Endothelial cell of umbilical vein (primary cell): ENCODE results near the gene APPL2. TPM values are rescaled to one million over a fixed set of nuclear protein-coding genes. Genes with fewer than 3 reads are reported as not detected.

Source experiments
- BruUV-seq: library from RNA; stranded (reverse); fragments of 400-500 nt; replicated peaks from 2 replicates; lab custom pipeline; 2021; lab: Mats Ljungman, UMichigan
- CTCF ChIA-PET: fragments of 300-600, 350-600 bp; sonication (Branson Sonifier 250); formaldehyde crosslinking; loops from one replicate; lab custom pipeline; 2021; ENCODE audit warnings: antibody characterized with exemption, inconsistent platforms; lab: Charles Lee
- POLR2A ChIA-PET: fragments of 300-600, 350-600 bp; sonication (Branson Sonifier 250); formaldehyde crosslinking; loops from one replicate; lab custom pipeline; 2021; ENCODE audit warnings: antibody characterized with exemption, inconsistent platforms; lab: Charles Lee
- DNase-seq: peaks from one replicate; pipeline ENCODE4 v3.0.0-alpha.2; 2011; ENCODE audit warnings: low read depth, low spot score
- FAIRE-seq: peaks from 2 replicates; lab custom pipeline; 2011; peaks lifted over from hg19 to GRCh38; lab: Jason Lieb, UNC
- H2AFZ ChIP-seq: 2 replicates; pipeline ENCODE4 v1.6.0; 2012; ENCODE audit warnings: low read depth, low read length, control low read depth, inconsistent platforms
- H3K27ac ChIP-seq: 2 replicates; pipeline ENCODE4 v1.5.1; 2011; ENCODE audit warnings: low read depth, mild to moderate bottlenecking, control low read depth, low read length, moderate library complexity; ENCODE audit not compliant: insufficient read depth
- H3K27me3 ChIP-seq, 2 experiments: 2 replicates each; pipeline versions ENCODE4 v1.6.0 to v1.6.1; 2011; ENCODE audit warnings: low read length in 2 of 2, mixed read lengths in 1 of 2; ENCODE audit not compliant: control insufficient read depth in 2 of 2, insufficient read depth in 2 of 2
- H3K36me3 ChIP-seq, 2 experiments: 2 replicates in 1 of 2; 3 replicates in 1 of 2; pipeline ENCODE4 v1.5.1; 2011; ENCODE audit warnings: low read length in 2 of 2, mild to moderate bottlenecking in 1 of 2, moderate library complexity in 1 of 2; ENCODE audit not compliant: control insufficient read depth in 2 of 2, insufficient read depth in 2 of 2; ENCODE audit errors: extremely low read depth in 1 of 2
- H3K4me1 ChIP-seq: 3 replicates; pipeline ENCODE4 v1.5.1; 2011; ENCODE audit warnings: mild to moderate bottlenecking, low read length; ENCODE audit not compliant: control insufficient read depth, insufficient read depth; ENCODE audit errors: extremely low read depth
- H3K4me2 ChIP-seq: 2 replicates; pipeline ENCODE4 v1.6.1; 2011; ENCODE audit warnings: low read length, control low read depth, mixed read lengths; ENCODE audit not compliant: insufficient read depth
- H3K4me3 ChIP-seq, 3 experiments: fragments of 200-600 bp in 1 of 3; sonication (generic), shearing (Covaris generic) in 1 of 3; replicated peaks in 1 of 3; 2 replicates each; pipeline ENCODE4 v1.5.1; 2011 to 2016; ENCODE audit warnings: control low read depth in 3 of 3, low read length in 3 of 3, mild to moderate bottlenecking in 2 of 3, inconsistent platforms in 1 of 3, low read depth in 1 of 3, moderate library complexity in 1 of 3; ENCODE audit not compliant: insufficient read depth in 1 of 3
- H3K79me2 ChIP-seq: 2 replicates; pipeline ENCODE4 v1.6.0; 2012; ENCODE audit warnings: low read length, inconsistent platforms; ENCODE audit not compliant: control insufficient read depth, insufficient read depth
- H3K9ac ChIP-seq: replicated peaks from 2 replicates; pipeline ENCODE3; 2011; ENCODE audit warnings: low read length, control low read depth; ENCODE audit not compliant: insufficient read depth; ENCODE audit errors: extremely low read depth
- H3K9me1 ChIP-seq: replicated peaks from 3 replicates; pipeline ENCODE4 v1.6.0; 2011; ENCODE audit warnings: mild to moderate bottlenecking, low read length; ENCODE audit not compliant: control insufficient read depth, insufficient read depth; ENCODE audit errors: extremely low read depth
- H3K9me3 ChIP-seq: replicated peaks from 2 replicates; pipeline ENCODE4 v1.5.1; 2012; ENCODE audit warnings: low read length, inconsistent platforms; ENCODE audit not compliant: control insufficient read depth, insufficient read depth
- H4K20me1 ChIP-seq: replicated peaks from 2 replicates; pipeline ENCODE3; 2011; ENCODE audit warnings: mild to moderate bottlenecking, low read length; ENCODE audit not compliant: control insufficient read depth, insufficient read depth; ENCODE audit errors: extremely low read depth
- CTCF ChIP-seq, 2 donors: IDR thresholded peaks; 1 replicate in 1 of 2; 2 replicates in 1 of 2; pipeline ENCODE4 v1.5.1; 2011; ENCODE audit warnings: low read length in 2 of 2, mild to moderate bottlenecking in 2 of 2, moderate library complexity in 2 of 2, control low read depth in 1 of 2, inconsistent platforms in 1 of 2, low read depth in 1 of 2; ENCODE audit not compliant: insufficient read depth in 1 of 2; ENCODE audit errors: extremely low read depth in 1 of 2
- EZH2 ChIP-seq: IDR thresholded peaks from 2 replicates; pipeline ENCODE4 v1.6.1; 2012; ENCODE audit warnings: borderline replicate concordance, low read depth, mild to moderate bottlenecking, moderate library complexity, low read length, inconsistent platforms; ENCODE audit not compliant: severe bottlenecking
- FOS ChIP-seq: IDR thresholded peaks from 2 replicates; pipeline ENCODE4 v1.6.1; 2011; ENCODE audit warnings: mild to moderate bottlenecking, low read length, moderate library complexity, borderline replicate concordance; ENCODE audit not compliant: insufficient read depth
- GATA2 ChIP-seq: IDR thresholded peaks from 2 replicates; pipeline ENCODE4 v1.7.0; 2011; ENCODE audit warnings: low read depth, mild to moderate bottlenecking, moderate library complexity, mixed read lengths, low read length; ENCODE audit not compliant: insufficient read length, insufficient read depth
- JUN ChIP-seq: IDR thresholded peaks from 2 replicates; pipeline ENCODE4 v1.6.1; 2011; ENCODE audit warnings: borderline replicate concordance, low read depth; ENCODE audit not compliant: insufficient read length, insufficient read depth
- MYC ChIP-seq: IDR thresholded peaks from one replicate; pipeline ENCODE4 v1.6.1; 2011; ENCODE audit warnings: mild to moderate bottlenecking, low read depth, low read length
- POLR2A ChIP-seq: IDR thresholded peaks from 2 replicates; pipeline ENCODE4 v1.6.1; 2012; ENCODE audit warnings: low read depth, mild to moderate bottlenecking, control low read depth, low read length
- POLR2AphosphoS5 ChIP-seq: IDR thresholded peaks from 2 replicates; pipeline ENCODE4 v1.6.1; 2012; ENCODE audit warnings: low read depth, mild to moderate bottlenecking, control low read depth, low read length, moderate library complexity; ENCODE audit not compliant: insufficient read depth
- dilution Hi-C: fragments of 300-500 bp; cut with MboI; formaldehyde crosslinking; loops from one replicate; pipeline ENCODE4 v1.15.0; 2019; ENCODE audit warnings: low sequenced_read_pairs; ENCODE audit not compliant: extremely low pct_ligation_motif_present
- intact Hi-C: fragments of 100-400 bp; cut with micrococcal nuclease; formaldehyde crosslinking; loops from one replicate; pipeline ENCODE4 v1.10.0; 2022
- polyA plus RNA-seq, 4 experiments: library from polyadenylated mRNA; depleted of rRNA in 3 of 4; stranded (reverse) in 3 of 4; unstranded in 1 of 4; fragments of >200 nt; gene quantifications; 2 replicates each; pipeline versions ENCODE4 v1.2.1 to v1.2.3, GENCODE V29; 2011 to 2012; ENCODE audit warnings: missing spikeins in 1 of 4
- total RNA-seq: library from RNA; stranded (reverse); gene quantifications from 2 replicates; pipeline ENCODE4 v1.2.3, GENCODE V29; 2021
- TF ChIP-seq, protein P1 (sequence below): IDR thresholded peaks from 2 replicates; pipeline ENCODE4 v1.6.1; 2011; ENCODE audit not compliant: insufficient read depth, insufficient read length

Gene APPL2
- total and polyA plus RNA-seq, 2 donors (not counting 3 experiments of a cell fraction or from before 2014, with no cell fraction given), result 8.1 to 21.4 TPM

DNA sequence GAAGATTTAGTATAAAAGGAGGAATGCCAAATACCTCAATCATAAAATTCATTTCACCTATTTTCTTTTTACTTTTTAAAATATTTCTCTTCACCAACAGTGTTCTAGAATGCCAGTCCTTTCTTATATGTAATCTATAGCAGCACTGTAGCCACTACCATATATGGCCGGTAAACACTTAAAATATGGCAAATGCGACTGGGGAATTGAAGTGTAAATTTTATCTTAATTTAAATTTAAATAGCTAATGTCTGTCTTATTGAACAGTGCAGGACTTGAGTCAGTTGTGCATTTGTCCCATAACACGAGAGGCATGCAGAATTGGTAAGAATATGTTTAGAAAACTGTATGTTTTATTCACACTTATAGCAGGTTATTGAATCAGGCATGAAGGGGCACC is 78.4 kb downstream of the APPL2 start:
- peaks cover 5% of the 10 kb centered on the region for H4K20me1 ChIP-seq
- H3K9me1 ChIP-seq, result no peaks in the 10 kb centered on the region
- no peaks in the 10 kb centered on the region for H3K27me3 ChIP-seq
- no peaks in the 10 kb centered on the region for H3K79me2 ChIP-seq
- H3K9ac ChIP-seq, result no peak overlapping the region
- no peak overlapping the region for H3K4me3 ChIP-seq
- peaks cover 12 to 49% of the 10 kb centered on the region in 2 experiments for H3K36me3 ChIP-seq
- intact Hi-C loops, result loop anchor here (2.0 kb wide), 1 partner anchor 13 kb away; no protein-coding TSS in a partner anchor
- ChIA-PET CTCF (no interaction called here), POLR2A (no interaction called here)
- no peak overlapping the region for H3K27ac ChIP-seq
- no peaks in the 10 kb centered on the region for H3K9me3 ChIP-seq
- dilution Hi-C loops, result no loop called here
- H3K4me1 ChIP-seq, result no peaks in the 10 kb centered on the region
- no peak for TF ChIP-seq EZH2
- TF ChIP-seq FOS, result no peak
- TF ChIP-seq, protein P1, sequence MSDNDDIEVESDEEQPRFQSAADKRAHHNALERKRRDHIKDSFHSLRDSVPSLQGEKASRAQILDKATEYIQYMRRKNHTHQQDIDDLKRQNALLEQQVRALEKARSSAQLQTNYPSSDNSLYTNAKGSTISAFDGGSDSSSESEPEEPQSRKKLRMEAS, result no peak
- no peak for TF ChIP-seq GATA2
- no peak for TF ChIP-seq POLR2A
- no peak for TF ChIP-seq CTCF (IDR thresholded peaks at IDR 0.05; ENCODE audit: extremely low read depth in 1 of 2, insufficient read depth in 1 of 2, low read depth in 1 of 2, low read length in 2 of 2)
- TF ChIP-seq JUN, result no peak
- no peak for TF ChIP-seq POLR2AphosphoS5
- no peak for TF ChIP-seq MYC
- no peak overlapping the region for H2AFZ ChIP-seq
- no peak overlapping the region for H3K4me2 ChIP-seq
- DNase-seq (no peak), FAIRE-seq (no peak)
- BruUV-seq, result no TSS peak
